OCI-LY7 (cell line): ENCODE data around the gene GRIA1.

Experiments
- EZH2phosphoT487 ChIP-seq: fragments of 200-600 bp; sonication (generic); IDR thresholded peaks from 2 replicates; pipeline ENCODE4 v1.6.1; 2018; ENCODE audit warnings: low read depth, borderline replicate concordance, mild to moderate bottlenecking, mixed run types, antibody characterized with exemption, low read length, moderate library complexity, mixed read lengths
- TF ChIP-seq, protein P1 (sequence below): fragments of 200-600 bp; sonication (generic); conservative IDR thresholded peaks from 2 replicates; pipeline ENCODE4 v1.5.1; 2014; ENCODE audit warnings: mild to moderate bottlenecking, antibody characterized with exemption, low read length, moderate library complexity, mixed read lengths

- TF ChIP-seq, protein P1, sequence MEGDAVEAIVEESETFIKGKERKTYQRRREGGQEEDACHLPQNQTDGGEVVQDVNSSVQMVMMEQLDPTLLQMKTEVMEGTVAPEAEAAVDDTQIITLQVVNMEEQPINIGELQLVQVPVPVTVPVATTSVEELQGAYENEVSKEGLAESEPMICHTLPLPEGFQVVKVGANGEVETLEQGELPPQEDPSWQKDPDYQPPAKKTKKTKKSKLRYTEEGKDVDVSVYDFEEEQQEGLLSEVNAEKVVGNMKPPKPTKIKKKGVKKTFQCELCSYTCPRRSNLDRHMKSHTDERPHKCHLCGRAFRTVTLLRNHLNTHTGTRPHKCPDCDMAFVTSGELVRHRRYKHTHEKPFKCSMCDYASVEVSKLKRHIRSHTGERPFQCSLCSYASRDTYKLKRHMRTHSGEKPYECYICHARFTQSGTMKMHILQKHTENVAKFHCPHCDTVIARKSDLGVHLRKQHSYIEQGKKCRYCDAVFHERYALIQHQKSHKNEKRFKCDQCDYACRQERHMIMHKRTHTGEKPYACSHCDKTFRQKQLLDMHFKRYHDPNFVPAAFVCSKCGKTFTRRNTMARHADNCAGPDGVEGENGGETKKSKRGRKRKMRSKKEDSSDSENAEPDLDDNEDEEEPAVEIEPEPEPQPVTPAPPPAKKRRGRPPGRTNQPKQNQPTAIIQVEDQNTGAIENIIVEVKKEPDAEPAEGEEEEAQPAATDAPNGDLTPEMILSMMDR: no peak
- TF ChIP-seq EZH2phosphoT487: no peak
Measured at GRCh38 chr5:153470736-153471135, 19.7 kb upstream of the GRIA1 start.
